IMR-90 (cell line): ENCODE results near the gene FTSJ3. TPM values are rescaled to one million over a fixed set of nuclear protein-coding genes. Genes with fewer than 3 reads are reported as not detected.

Source experiments
- ATAC-seq: fragments of 200-7000 bp; cut with Tn5 transposase; 2 replicates; pipeline ENCODE4 v1.9.1; 2020; ENCODE audit warnings: low read depth, mild to moderate bottlenecking, moderate library complexity
- BruUV-seq: library from RNA; stranded (reverse); fragments of 400-500 nt; replicated peaks from 2 replicates; lab custom pipeline; 2021; lab: Mats Ljungman, UMichigan
- CTCF ChIA-PET: fragments of 300-600 bp; formaldehyde crosslinking; extraction: SDS; loops from one replicate; lab custom pipeline; 2021; ENCODE audit warnings: antibody characterized with exemption; lab: Yijun Ruan, JAX
- POLR2A ChIA-PET: fragments of 300-600 bp; sonication (Branson Sonifier 250); formaldehyde crosslinking; loops from one replicate; lab custom pipeline; 2022; ENCODE audit warnings: antibody characterized with exemption; ENCODE audit not compliant: unreplicated experiment; lab: Charles Lee
- DNase-seq: peaks from one replicate; pipeline ENCODE4 v3.0.0; 2013
- H2AFZ ChIP-seq: replicated peaks from 2 replicates; pipeline ENCODE3; 2013; ENCODE audit warnings: low read length, mild to moderate bottlenecking; ENCODE audit not compliant: poor library complexity
- H2AK5ac ChIP-seq: 2 replicates; pipeline ENCODE4 v1.6.1; 2013; ENCODE audit warnings: low read depth, low read length, inconsistent platforms
- H2AK9ac ChIP-seq: replicated peaks from 2 replicates; pipeline ENCODE3; 2013; ENCODE audit warnings: mild to moderate bottlenecking, low read depth, low read length, moderate library complexity; ENCODE audit not compliant: poor library complexity
- H2BK120ac ChIP-seq: 2 replicates; pipeline ENCODE4 v1.6.1; 2013; ENCODE audit warnings: low read depth, low read length, inconsistent platforms
- H2BK15ac ChIP-seq: 3 replicates; pipeline ENCODE4 v1.6.1; 2013; ENCODE audit warnings: low read depth, low read length, inconsistent platforms
- H2BK20ac ChIP-seq: 2 replicates; pipeline ENCODE4 v1.6.1; 2013; ENCODE audit warnings: low read depth, mild to moderate bottlenecking, inconsistent platforms, low read length, moderate library complexity
- H2BK5ac ChIP-seq: 2 replicates; pipeline ENCODE4 v1.6.1; 2013; ENCODE audit warnings: mild to moderate bottlenecking, low read depth, low read length, inconsistent platforms; ENCODE audit not compliant: poor library complexity, severe bottlenecking
- H3K14ac ChIP-seq: replicated peaks from 2 replicates; pipeline ENCODE4 v1.6.1; 2013; ENCODE audit warnings: low read depth, low read length, inconsistent platforms
- H3K18ac ChIP-seq: 2 replicates; pipeline ENCODE4 v1.6.1; 2013; ENCODE audit warnings: low read depth, low read length, control low read depth
- H3K23ac ChIP-seq: 2 replicates; pipeline ENCODE4 v1.6.1; 2013; ENCODE audit warnings: low read depth, low read length, inconsistent platforms
- H3K27ac ChIP-seq: 2 replicates; pipeline ENCODE4 v1.5.1; 2013; ENCODE audit warnings: mild to moderate bottlenecking, control low read depth, low read length; ENCODE audit not compliant: insufficient read depth
- H3K27me3 ChIP-seq: 2 replicates; pipeline ENCODE4 v1.6.1; 2013; ENCODE audit warnings: low read length; ENCODE audit not compliant: control insufficient read depth, insufficient read depth
- H3K36me3 ChIP-seq: 2 replicates; pipeline ENCODE4 v1.6.1; 2013; ENCODE audit warnings: low read length, mixed read lengths; ENCODE audit not compliant: control insufficient read depth, insufficient read depth
- H3K4ac ChIP-seq: 2 replicates; pipeline ENCODE4 v1.6.1; 2013; ENCODE audit warnings: low read depth, low read length, inconsistent platforms
- H3K4me1 ChIP-seq: 2 replicates; pipeline ENCODE4 v1.6.1; 2013; ENCODE audit warnings: low read length, mixed read lengths; ENCODE audit not compliant: control insufficient read depth, insufficient read depth
- H3K4me2 ChIP-seq: 2 replicates; pipeline ENCODE4 v1.6.1; 2013; ENCODE audit warnings: low read depth, mild to moderate bottlenecking, control low read depth, low read length, moderate library complexity
- H3K4me3 ChIP-seq: 2 replicates; pipeline ENCODE4 v1.5.1; 2013; ENCODE audit warnings: low read depth, mild to moderate bottlenecking, control low read depth, low read length, moderate library complexity; ENCODE audit not compliant: insufficient read depth
- H3K56ac ChIP-seq: 2 replicates; pipeline ENCODE4 v1.6.1; 2013; ENCODE audit warnings: low read length, inconsistent platforms; ENCODE audit not compliant: insufficient read depth; ENCODE audit errors: extremely low read depth
- H3K79me1 ChIP-seq, 2 experiments: 2 replicates each; pipeline ENCODE4 v1.6.1; 2013; ENCODE audit warnings: low read length in 2 of 2, inconsistent platforms in 1 of 2, low read depth in 1 of 2
- H3K9ac ChIP-seq: 2 replicates; pipeline ENCODE4 v1.6.1; 2013; ENCODE audit warnings: low read depth, low read length, control low read depth
- H3K9me1 ChIP-seq: 2 replicates; pipeline ENCODE4 v1.6.1; 2013; ENCODE audit warnings: low read length, inconsistent platforms; ENCODE audit not compliant: insufficient read depth
- H3K9me3 ChIP-seq: 2 replicates; pipeline ENCODE4 v1.6.1; 2013; ENCODE audit warnings: low read length; ENCODE audit not compliant: control insufficient read depth, insufficient read depth
- H4K20me1 ChIP-seq: 2 replicates; pipeline ENCODE4 v1.6.1; 2013; ENCODE audit warnings: low read length, inconsistent platforms; ENCODE audit not compliant: insufficient read depth
- H4K5ac ChIP-seq: 2 replicates; pipeline ENCODE4 v1.6.1; 2013; ENCODE audit warnings: mild to moderate bottlenecking, low read depth, low read length, control low read depth
- H4K8ac ChIP-seq, 2 experiments: 2 replicates each; pipeline ENCODE4 v1.6.1; 2013; ENCODE audit warnings: low read depth in 2 of 2, low read length in 2 of 2, control low read depth in 1 of 2, inconsistent platforms in 1 of 2
- H4K91ac ChIP-seq: 2 replicates; pipeline ENCODE4 v1.6.1; 2013; ENCODE audit warnings: low read depth, low read length, inconsistent platforms; ENCODE audit not compliant: insufficient read depth
- BHLHE40 ChIP-seq: fragments of 150-350 bp; IDR thresholded peaks from 2 replicates; pipeline ENCODE4 v1.6.1; 2016; ENCODE audit warnings: mild to moderate bottlenecking, low read depth, low read length
- CEBPB ChIP-seq: IDR thresholded peaks from 2 replicates; pipeline ENCODE4 v1.6.1; 2012; ENCODE audit warnings: low read depth, low read length, improper control_type of control experiment
- FOS ChIP-seq: fragments of 150-350 bp; IDR thresholded peaks from 2 replicates; pipeline ENCODE4 v1.6.1; 2016; ENCODE audit warnings: low read depth, low read length
- MAFK ChIP-seq: IDR thresholded peaks from 2 replicates; pipeline ENCODE4 v1.6.1; 2012; ENCODE audit warnings: low read depth, low read length, improper control_type of control experiment
- MAZ ChIP-seq: IDR thresholded peaks from 2 replicates; pipeline ENCODE4 v1.6.1; 2012; ENCODE audit warnings: low read depth, mild to moderate bottlenecking, low read length, improper control_type of control experiment, moderate library complexity, borderline replicate concordance
- NFE2L2 ChIP-seq: fragments of 150-350 bp; IDR thresholded peaks from 2 replicates; pipeline ENCODE4 v1.6.1; 2016; ENCODE audit warnings: low read depth, mild to moderate bottlenecking, low read length
- RCOR1 ChIP-seq: IDR thresholded peaks from 2 replicates; pipeline ENCODE4 v1.6.1; 2012; ENCODE audit warnings: mild to moderate bottlenecking, low read length, improper control_type of control experiment; ENCODE audit not compliant: insufficient replicate concordance
- SMC3 ChIP-seq: fragments of 150-350 bp; IDR thresholded peaks from 2 replicates; pipeline ENCODE4 v1.6.1; 2016; ENCODE audit warnings: low read depth, mild to moderate bottlenecking, antibody characterized with exemption, low read length, moderate library complexity
- USF2 ChIP-seq: fragments of 150-350 bp; IDR thresholded peaks from 2 replicates; pipeline ENCODE4 v1.6.1; 2017; ENCODE audit warnings: mild to moderate bottlenecking, antibody characterized with exemption, low read length, low read depth
- whole genome bisulfite sequencing, 2 experiments: methylation state at CpG; one replicate each; pipeline versions ENCODE4 v1.1.5 to v1.1.7; 2013; ENCODE audit warnings: missing lambda C conversion rate in 2 of 2; ENCODE audit not compliant: insufficient read length in 1 of 2; ENCODE audit errors: extremely low coverage in 2 of 2; 5-methylcytosine and 5-hydroxymethylcytosine counted together
- dilution Hi-C: fragments of 300-500 bp; cut with HindIII; formaldehyde crosslinking; loops from one replicate; pipeline ENCODE4 v1.14.3; 2018; ENCODE audit warnings: low sequenced_read_pairs; ENCODE audit not compliant: unreplicated experiment
- in situ Hi-C: fragments of 300-500 bp; cut with MboI; formaldehyde crosslinking; loops from 3 replicates; pipeline ENCODE4 v1.14.3; 2019; ENCODE audit warnings: low sequenced_read_pairs, inconsistent platforms, mixed read lengths
- intact Hi-C: fragments of 100-400 bp; cut with micrococcal nuclease; formaldehyde crosslinking; loops from 2 replicates; pipeline ENCODE4 v1.10.0; 2022
- polyA plus RNA-seq, 3 experiments: library from polyadenylated mRNA; depleted of rRNA; stranded (reverse); fragments of >200 nt; gene quantifications; 2 replicates each; pipeline ENCODE4 v1.2.3, GENCODE V29; 2012; ENCODE audit warnings: low replicate concordance in 1 of 3
- total RNA-seq: library from RNA; depleted of rRNA; stranded (reverse); fragments of >200 nt; gene quantifications from 2 replicates; pipeline ENCODE4 v1.2.3, GENCODE V29; 2012

FTSJ3 gene
- total and polyA plus RNA-seq, 2 of the 4 experiments (the other 2 are of a cell fraction): 51.3 to 68.1 TPM

- H4K91ac ChIP-seq: 0 out of 2 replicates have a peak overlapping the region, but pooled peaks have one; percentile 21
- POLR2A ChIA-PET: interaction anchor here (0.6 kb wide), 3 partner anchors 15 to 609 kb away, joined by 3 to 8 read pairs (median 6); no protein-coding TSS in a partner anchor
- H3K27ac ChIP-seq: peak overlapping the region; percentile 44; the same call in 1 of the 2 replicates
- peak overlapping the region; percentile 9; the same call in 1 of the 2 replicates for H3K56ac ChIP-seq
- no peak for TF ChIP-seq NFE2L2
- no peak for TF ChIP-seq CEBPB
- TF ChIP-seq USF2: no peak
- TF ChIP-seq SMC3: no peak
- TF ChIP-seq RCOR1: no peak
- TF ChIP-seq FOS: no peak
- TF ChIP-seq BHLHE40: no peak
- no peak for TF ChIP-seq MAFK
- no peak for TF ChIP-seq MAZ
- peak overlapping the region; percentile 97 to 100 for H4K8ac ChIP-seq
- H3K18ac ChIP-seq: peak overlapping the region; percentile 43; the same call in 1 of the 2 replicates
- peaks cover 10% of the 10 kb centered on the region for H3K9me1 ChIP-seq
- no TSS peak for BruUV-seq
- H3K4me1 ChIP-seq: peaks cover 14% of the 10 kb centered on the region
- in situ Hi-C loops: no loop called here
- H2AK9ac ChIP-seq: no peak overlapping the region
- no peaks in the 10 kb centered on the region for H3K27me3 ChIP-seq
- ATAC-seq: no peak
- H2BK20ac ChIP-seq: no peak overlapping the region
- peak overlapping the region; percentile 28 for H3K4me2 ChIP-seq
- H4K20me1 ChIP-seq: peaks cover 15% of the 10 kb centered on the region
- H3K23ac ChIP-seq: peak overlapping the region; percentile 74; the same call in 1 of the 2 replicates
- intact Hi-C loops: no loop called here
- H3K9ac ChIP-seq: no peak overlapping the region; the same call in 1 of the 2 replicates
- peak overlapping the region; percentile 16; the same call in 1 of the 2 replicates for H3K14ac ChIP-seq
- no peak for DNase-seq
- H2BK5ac ChIP-seq: peak overlapping the region; percentile 3
- H4K5ac ChIP-seq: peak overlapping the region; percentile 14
- H2BK15ac ChIP-seq: no peak overlapping the region
- H2AFZ ChIP-seq: peak overlapping the region; percentile 83
- H2AK5ac ChIP-seq: no peak overlapping the region
- H3K4me3 ChIP-seq: no peak overlapping the region
- H3K9me3 ChIP-seq: 0 out of 2 replicates have a peak, but pooled peaks cover 3% of the 10 kb centered on the region
- CTCF ChIA-PET: interaction anchor here (0.5 to 2.2 kb wide), 2 partner anchors 22 to 31 kb away, joined by 5 to 7 read pairs; no protein-coding TSS in a partner anchor
- no peaks in the 10 kb centered on the region for H3K36me3 ChIP-seq
- peaks cover 6 to 29% of the 10 kb centered on the region in 2 experiments; a peak in 3 of 4 replicates for H3K79me1 ChIP-seq
- peak overlapping the region; percentile 68; the same call in 1 of the 2 replicates for H2BK120ac ChIP-seq
- 45% methylated on average over 3 of the region's 9 CpGs; no CpG with 5 or more reads in 1 of the 2 experiments for WGBS, 2 experiments
- dilution Hi-C loops: no loop called here
- peak overlapping the region; percentile 72 for H3K4ac ChIP-seq
Measured at GRCh38 chr17:63843910-63844677, 16.6 kb upstream of the FTSJ3 start.
